Panc1 (cell line): Measurements from ENCODE around the gene KCNK2. TPM values are rescaled to one million over a fixed set of nuclear protein-coding genes. Genes with fewer than 3 reads are reported as not detected.

Experiments used
- ATAC-seq: fragments of 200-7000 bp; cut with Tn5 transposase; 2 replicates; pipeline ENCODE4 v1.9.1; 2020; ENCODE audit warnings: mild to moderate bottlenecking, moderate library complexity
- BruUV-seq: library from RNA; stranded (reverse); fragments of 400-500 nt; replicated peaks from 2 replicates; lab custom pipeline; 2021; lab: Mats Ljungman, UMichigan
- CTCF ChIA-PET: fragments of 300-600 bp; sonication (Branson Sonifier 250); formaldehyde crosslinking; loops from one replicate; lab custom pipeline; 2022; ENCODE audit warnings: antibody characterized with exemption; lab: Charles Lee
- POLR2A ChIA-PET: fragments of 300-600 bp; sonication (Branson Sonifier 250); formaldehyde crosslinking; loops from one replicate; lab custom pipeline; 2022; ENCODE audit warnings: antibody characterized with exemption; lab: Charles Lee
- DNase-seq: peaks from one replicate; pipeline ENCODE4 v3.0.0-alpha.2; 2010; ENCODE audit warnings: low read depth, low spot score
- H3K27ac ChIP-seq: 2 replicates; pipeline ENCODE4 v1.5.1; 2011; ENCODE audit warnings: mild to moderate bottlenecking, low read length, inconsistent platforms
- H3K27me3 ChIP-seq: fragments of 200-500 bp; sonication (Bioruptor generic); 2 replicates; pipeline ENCODE4 v1.6.0; 2014; ENCODE audit warnings: low read length, inconsistent platforms; ENCODE audit not compliant: control insufficient read depth, insufficient read depth
- H3K36me3 ChIP-seq: fragments of 200-500 bp; sonication (Bioruptor generic); 2 replicates; pipeline ENCODE4 v1.5.1; 2014; ENCODE audit warnings: inconsistent platforms, mild to moderate bottlenecking, low read length, moderate library complexity; ENCODE audit not compliant: control insufficient read depth, insufficient read depth
- H3K4me1 ChIP-seq: 2 replicates; pipeline ENCODE4 v1.5.1; 2011; ENCODE audit warnings: inconsistent platforms, mild to moderate bottlenecking, low read length, moderate library complexity; ENCODE audit not compliant: control insufficient read depth, insufficient read depth
- H3K4me3 ChIP-seq, 2 experiments: 2 replicates each; pipeline ENCODE4 v1.5.1; 2011 to 2012; ENCODE audit warnings: low read depth in 2 of 2, low read length in 2 of 2, mild to moderate bottlenecking in 2 of 2, inconsistent platforms in 1 of 2, moderate library complexity in 1 of 2
- H3K9me3 ChIP-seq: fragments of 200-500 bp; sonication (Bioruptor generic); 2 replicates; pipeline ENCODE4 v1.5.1; 2014; ENCODE audit warnings: low read depth, mild to moderate bottlenecking, inconsistent platforms, low read length, moderate library complexity; ENCODE audit not compliant: control insufficient read depth, insufficient read depth
- CTCF ChIP-seq: fragments of 450-650 bp; IDR thresholded peaks from 2 replicates; pipeline ENCODE4 v1.5.1; 2017; ENCODE audit warnings: mild to moderate bottlenecking
- POLR2AphosphoS5 ChIP-seq: IDR thresholded peaks from 2 replicates; pipeline ENCODE4 v1.6.1; 2012; ENCODE audit warnings: mild to moderate bottlenecking, low read depth, low read length, moderate library complexity
- SIN3A ChIP-seq: IDR thresholded peaks from 2 replicates; pipeline ENCODE4 v1.6.1; 2012; ENCODE audit warnings: low read depth, mild to moderate bottlenecking, low read length, moderate library complexity, borderline replicate concordance; ENCODE audit not compliant: insufficient read depth
- TCF7L2 ChIP-seq: IDR thresholded peaks from 2 replicates; pipeline ENCODE4 v1.6.1; 2011; ENCODE audit warnings: mild to moderate bottlenecking, low read depth, low read length, inconsistent platforms
- in situ Hi-C: cut with HindIII; loops from 2 replicates; pipeline ENCODE4 v1.10.0; 2016; ENCODE audit warnings: low sequenced_read_pairs, low pct_unique_long_range_greater_than_20kb
- intact Hi-C: fragments of 100-400 bp; cut with micrococcal nuclease; formaldehyde crosslinking; loops from one replicate; pipeline ENCODE4 v1.10.0; 2022; ENCODE audit not compliant: unreplicated experiment
- total RNA-seq: library from RNA; stranded (reverse); gene quantifications from one replicate; pipeline ENCODE4 v1.2.1, GENCODE V29; 2021; ENCODE audit not compliant: unreplicated experiment
- TF ChIP-seq, protein P1 (sequence below), 2 experiments: IDR thresholded peaks; 2 replicates each; pipeline ENCODE4 v1.6.1; 2011 to 2012; ENCODE audit warnings: low read depth in 2 of 2, control low read depth in 1 of 2, low read length in 1 of 2, mild to moderate bottlenecking in 1 of 2, moderate library complexity in 1 of 2; ENCODE audit not compliant: insufficient read depth in 1 of 2

KCNK2 gene
- total RNA-seq, 1 experiment from 2014 or later = 0.28 TPM

DNA sequence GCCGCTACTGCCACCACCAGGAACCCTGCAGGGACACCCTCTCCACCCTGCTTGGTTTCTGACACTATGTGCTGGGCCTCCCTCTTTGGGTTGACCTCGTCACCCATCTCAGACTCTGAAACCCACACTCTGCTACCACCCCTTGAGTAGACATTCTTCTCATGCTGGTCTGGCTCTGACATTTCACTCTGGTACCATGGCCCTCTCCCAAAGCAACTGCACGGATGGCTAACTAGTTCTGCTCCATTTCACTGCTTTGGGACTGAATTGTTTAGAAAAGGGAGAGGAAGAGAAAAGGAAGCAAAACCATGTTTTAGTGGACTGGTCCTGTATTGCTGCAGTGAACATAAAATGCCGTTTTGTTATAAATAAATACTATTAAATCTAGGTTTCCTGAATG lies 137.8 kb downstream of the KCNK2 start:
- in situ Hi-C loops = no loop called here
- no peaks in the 10 kb centered on the region for H3K27me3 ChIP-seq
- no peak overlapping the region for H3K4me3 ChIP-seq
- DNase-seq (no peak), ATAC-seq (no peak)
- BruUV-seq = no TSS peak
- H3K36me3 ChIP-seq = no peaks in the 10 kb centered on the region
- TF ChIP-seq CTCF (no peak), TCF7L2 (no peak), SIN3A (no peak), POLR2AphosphoS5 (no peak)
- TF ChIP-seq, protein P1, sequence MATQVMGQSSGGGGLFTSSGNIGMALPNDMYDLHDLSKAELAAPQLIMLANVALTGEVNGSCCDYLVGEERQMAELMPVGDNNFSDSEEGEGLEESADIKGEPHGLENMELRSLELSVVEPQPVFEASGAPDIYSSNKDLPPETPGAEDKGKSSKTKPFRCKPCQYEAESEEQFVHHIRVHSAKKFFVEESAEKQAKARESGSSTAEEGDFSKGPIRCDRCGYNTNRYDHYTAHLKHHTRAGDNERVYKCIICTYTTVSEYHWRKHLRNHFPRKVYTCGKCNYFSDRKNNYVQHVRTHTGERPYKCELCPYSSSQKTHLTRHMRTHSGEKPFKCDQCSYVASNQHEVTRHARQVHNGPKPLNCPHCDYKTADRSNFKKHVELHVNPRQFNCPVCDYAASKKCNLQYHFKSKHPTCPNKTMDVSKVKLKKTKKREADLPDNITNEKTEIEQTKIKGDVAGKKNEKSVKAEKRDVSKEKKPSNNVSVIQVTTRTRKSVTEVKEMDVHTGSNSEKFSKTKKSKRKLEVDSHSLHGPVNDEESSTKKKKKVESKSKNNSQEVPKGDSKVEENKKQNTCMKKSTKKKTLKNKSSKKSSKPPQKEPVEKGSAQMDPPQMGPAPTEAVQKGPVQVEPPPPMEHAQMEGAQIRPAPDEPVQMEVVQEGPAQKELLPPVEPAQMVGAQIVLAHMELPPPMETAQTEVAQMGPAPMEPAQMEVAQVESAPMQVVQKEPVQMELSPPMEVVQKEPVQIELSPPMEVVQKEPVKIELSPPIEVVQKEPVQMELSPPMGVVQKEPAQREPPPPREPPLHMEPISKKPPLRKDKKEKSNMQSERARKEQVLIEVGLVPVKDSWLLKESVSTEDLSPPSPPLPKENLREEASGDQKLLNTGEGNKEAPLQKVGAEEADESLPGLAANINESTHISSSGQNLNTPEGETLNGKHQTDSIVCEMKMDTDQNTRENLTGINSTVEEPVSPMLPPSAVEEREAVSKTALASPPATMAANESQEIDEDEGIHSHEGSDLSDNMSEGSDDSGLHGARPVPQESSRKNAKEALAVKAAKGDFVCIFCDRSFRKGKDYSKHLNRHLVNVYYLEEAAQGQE (IDR thresholded peaks at IDR 0.05; ENCODE audit: insufficient read depth in 1 of 2, low read depth in 2 of 2, low read length in 1 of 2) = no peak
- no peaks in the 10 kb centered on the region for H3K9me3 ChIP-seq
- no peak overlapping the region for H3K27ac ChIP-seq
- intact Hi-C loops = no loop called here
- POLR2A ChIA-PET = no interaction called here
- H3K4me1 ChIP-seq = no peaks in the 10 kb centered on the region
- CTCF ChIA-PET = no interaction called here

GRCh38 chr1:215226757-215227156 lies 144.2 kb downstream of the KCNK2 start:
- BruUV-seq = no TSS peak
- DNase-seq = no peak
- in situ Hi-C loops (no loop called here), intact Hi-C loops (no loop called here)
- Histone ChIP-seq H3K27ac (no peak overlapping the region), H3K27me3 (no peaks in the 10 kb centered on the region), H3K4me3 (no peak overlapping the region), H3K9me3 (no peaks in the 10 kb centered on the region), H3K4me1 (no peaks in the 10 kb centered on the region), H3K36me3 (no peaks in the 10 kb centered on the region)
- ATAC-seq = no peak
- POLR2A ChIA-PET = no interaction called here
- CTCF ChIA-PET = no interaction called here
- TF ChIP-seq TCF7L2 (no peak), POLR2AphosphoS5 (no peak), SIN3A (no peak), CTCF (no peak)
- TF ChIP-seq, protein P1 (IDR thresholded peaks at IDR 0.05; ENCODE audit: insufficient read depth in 1 of 2, low read depth in 2 of 2, low read length in 1 of 2) = no peak
